Measurements from ENCODE around the gene IPO11.

GRCh38 chr5:62506659-62507460 is 94.3 kb downstream of the IPO11 start:
- no peak for TF ChIP-seq EZH2 (IDR thresholded peaks at IDR 0.05; ENCODE audit: low read depth)
- TF ChIP-seq CTCF (conservative IDR thresholded peaks at IDR 0.05), result no peak
